HL-60 (cell line): Measurements from ENCODE around the gene PDCD2.

Experiments
- GABPA ChIP-seq: IDR thresholded peaks from 2 replicates; pipeline ENCODE4 v1.6.1; 2012; ENCODE audit warnings: low read depth
- SPI1 ChIP-seq: IDR thresholded peaks from 2 replicates; pipeline ENCODE4 v1.6.1; 2012; ENCODE audit warnings: low read depth, mild to moderate bottlenecking, borderline replicate concordance
- TF ChIP-seq, protein P1 (sequence below): IDR thresholded peaks from one replicate; pipeline ENCODE4 v1.5.1; 2011; ENCODE audit warnings: low read length, control low read depth, inconsistent platforms; ENCODE audit not compliant: insufficient read depth

DNA sequence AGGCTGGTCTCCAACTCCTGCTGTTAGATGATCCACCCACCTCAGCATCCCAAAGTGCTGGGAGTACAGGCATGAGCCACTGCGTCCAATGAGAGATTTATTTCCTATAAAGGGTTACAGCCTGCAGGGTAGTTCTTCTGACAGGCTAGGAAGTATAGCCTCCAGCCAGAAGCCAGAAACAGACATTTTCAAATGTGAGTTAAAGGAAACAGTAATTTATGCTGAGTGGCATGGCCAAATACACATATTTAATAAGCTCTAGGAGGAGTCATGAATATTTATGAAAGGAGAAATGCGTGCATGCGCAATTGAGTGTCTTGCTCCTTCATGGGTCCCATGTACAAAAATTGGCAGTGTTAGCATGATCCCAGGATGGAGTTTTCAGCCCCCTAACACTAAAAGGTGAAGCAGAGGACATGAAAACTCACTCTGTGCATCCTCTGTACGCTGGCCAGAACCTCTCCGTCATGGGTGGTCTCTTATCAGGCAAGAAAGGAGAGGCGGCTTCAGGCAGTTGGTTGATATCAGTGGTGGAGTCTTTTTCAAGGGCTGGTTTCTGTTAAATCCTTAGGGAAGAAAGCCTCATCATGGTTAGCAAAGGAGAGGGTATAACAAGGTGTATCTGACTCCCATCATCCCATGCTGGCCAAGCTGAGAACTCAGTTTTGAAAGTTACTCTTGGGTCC, 21.3 kb upstream of the PDCD2 start:
- TF ChIP-seq, protein P1, sequence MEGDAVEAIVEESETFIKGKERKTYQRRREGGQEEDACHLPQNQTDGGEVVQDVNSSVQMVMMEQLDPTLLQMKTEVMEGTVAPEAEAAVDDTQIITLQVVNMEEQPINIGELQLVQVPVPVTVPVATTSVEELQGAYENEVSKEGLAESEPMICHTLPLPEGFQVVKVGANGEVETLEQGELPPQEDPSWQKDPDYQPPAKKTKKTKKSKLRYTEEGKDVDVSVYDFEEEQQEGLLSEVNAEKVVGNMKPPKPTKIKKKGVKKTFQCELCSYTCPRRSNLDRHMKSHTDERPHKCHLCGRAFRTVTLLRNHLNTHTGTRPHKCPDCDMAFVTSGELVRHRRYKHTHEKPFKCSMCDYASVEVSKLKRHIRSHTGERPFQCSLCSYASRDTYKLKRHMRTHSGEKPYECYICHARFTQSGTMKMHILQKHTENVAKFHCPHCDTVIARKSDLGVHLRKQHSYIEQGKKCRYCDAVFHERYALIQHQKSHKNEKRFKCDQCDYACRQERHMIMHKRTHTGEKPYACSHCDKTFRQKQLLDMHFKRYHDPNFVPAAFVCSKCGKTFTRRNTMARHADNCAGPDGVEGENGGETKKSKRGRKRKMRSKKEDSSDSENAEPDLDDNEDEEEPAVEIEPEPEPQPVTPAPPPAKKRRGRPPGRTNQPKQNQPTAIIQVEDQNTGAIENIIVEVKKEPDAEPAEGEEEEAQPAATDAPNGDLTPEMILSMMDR, result no peak
- TF ChIP-seq SPI1, result no peak
- TF ChIP-seq GABPA, result no peak
